Caki2 (cell line): ENCODE results near the gene PTPRM. TPM values are rescaled to one million over a fixed set of nuclear protein-coding genes. Genes with fewer than 3 reads are reported as not detected.

Source experiments
- DNase-seq: peaks from one replicate; pipeline ENCODE4 v3.0.0-alpha.2; 2015; ENCODE audit warnings: low read depth
- in situ Hi-C: cut with HindIII; loops from 2 replicates; pipeline ENCODE4 v1.10.0; 2016; ENCODE audit warnings: low sequenced_read_pairs, low pct_unique_long_range_greater_than_20kb, mixed read lengths
- total RNA-seq: library from RNA; depleted of rRNA; stranded (reverse); fragments of >200 nt; shearing (Covaris generic); gene quantifications from 2 replicates; pipeline ENCODE4 v1.2.3, GENCODE V29; 2014; ENCODE audit warnings: low replicate concordance

Gene PTPRM
- total RNA-seq, 1 experiment from 2014 or later, result 29.1 TPM

DNA sequence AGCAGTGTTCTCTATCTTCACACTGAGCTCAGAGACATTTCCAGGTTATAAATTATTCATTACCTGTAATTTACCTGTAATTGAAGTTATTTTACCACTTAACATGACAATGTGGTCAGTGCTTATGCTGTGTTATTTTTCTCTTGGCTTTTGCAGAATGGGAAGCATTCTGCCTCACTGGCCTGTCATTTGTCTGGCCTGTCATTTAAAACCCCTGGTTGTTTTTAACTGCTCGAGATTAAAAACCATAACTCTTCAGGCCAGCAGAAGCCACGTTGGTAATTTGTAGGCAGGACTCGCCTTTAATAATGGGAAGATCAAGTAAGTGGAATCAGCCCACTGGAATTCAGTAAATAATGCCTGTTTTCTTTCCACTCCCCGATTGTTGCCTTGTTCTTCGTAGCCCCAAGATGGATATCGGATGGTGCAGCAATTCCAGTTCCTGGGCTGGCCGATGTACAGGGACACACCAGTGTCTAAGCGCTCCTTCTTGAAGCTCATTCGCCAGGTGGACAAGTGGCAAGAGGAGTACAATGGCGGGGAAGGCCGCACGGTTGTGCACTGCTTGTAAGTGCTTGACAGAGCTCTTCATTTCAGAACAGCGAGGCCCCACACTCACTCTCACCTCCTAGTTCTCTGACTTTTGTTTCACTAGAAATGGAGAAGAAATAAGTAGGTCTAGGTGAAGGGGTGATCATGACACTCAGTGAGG is 819.7 kb downstream of the PTPRM start:
- in situ Hi-C loops, result no loop called here
- DNase-seq, result no peak

DNA sequence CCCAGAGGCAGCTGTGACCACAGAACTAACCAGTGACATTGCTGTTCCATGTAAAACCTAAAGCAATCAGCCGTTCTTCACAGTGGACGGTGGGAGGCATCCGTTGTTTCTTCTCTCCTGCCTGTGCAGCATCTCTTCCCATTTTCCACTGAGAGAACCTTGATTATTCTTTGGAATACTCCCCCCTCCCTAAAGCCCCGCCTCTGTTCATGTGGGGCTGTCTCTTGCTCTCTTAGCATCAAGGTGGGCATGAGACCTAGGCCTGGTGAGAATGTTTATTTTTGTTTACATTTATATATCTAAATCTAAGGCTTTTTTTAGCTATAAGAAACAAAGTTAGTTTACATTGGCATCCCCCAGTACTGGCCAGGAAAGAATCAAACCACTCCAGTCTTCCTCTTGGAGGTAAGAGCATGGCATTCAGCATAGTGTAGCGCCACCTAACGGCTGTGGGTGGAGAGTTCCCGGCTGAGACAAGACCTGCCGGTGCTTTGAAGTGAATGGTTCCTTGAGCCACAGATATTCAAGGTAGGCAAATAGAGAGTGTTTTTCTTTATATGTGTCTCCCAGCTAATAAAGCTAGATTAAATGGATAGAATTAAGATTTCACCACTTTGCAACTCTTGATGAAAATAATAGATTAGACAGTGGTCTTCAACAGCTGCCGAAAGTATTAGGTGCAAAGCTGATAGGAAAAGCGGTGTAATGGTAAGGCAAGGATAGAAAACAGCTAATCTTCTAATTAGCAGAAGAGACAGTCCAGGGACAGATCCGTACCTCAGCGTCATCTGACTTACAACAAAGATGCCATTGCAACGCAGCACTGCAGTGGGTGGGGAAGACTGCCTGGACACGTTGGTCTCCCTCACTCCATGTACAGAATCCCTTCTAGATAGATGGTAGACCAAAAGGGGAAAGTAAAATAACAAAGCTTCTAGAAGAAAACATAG is 822.5 kb downstream of the PTPRM start:
- DNase-seq, result peak; percentile 32
- in situ Hi-C loops, result no loop called here

- no peak for DNase-seq
- in situ Hi-C loops, result no loop called here
Measured at GRCh38 chr18:8391068-8391467, 824.0 kb downstream of the PTPRM start.

DNA sequence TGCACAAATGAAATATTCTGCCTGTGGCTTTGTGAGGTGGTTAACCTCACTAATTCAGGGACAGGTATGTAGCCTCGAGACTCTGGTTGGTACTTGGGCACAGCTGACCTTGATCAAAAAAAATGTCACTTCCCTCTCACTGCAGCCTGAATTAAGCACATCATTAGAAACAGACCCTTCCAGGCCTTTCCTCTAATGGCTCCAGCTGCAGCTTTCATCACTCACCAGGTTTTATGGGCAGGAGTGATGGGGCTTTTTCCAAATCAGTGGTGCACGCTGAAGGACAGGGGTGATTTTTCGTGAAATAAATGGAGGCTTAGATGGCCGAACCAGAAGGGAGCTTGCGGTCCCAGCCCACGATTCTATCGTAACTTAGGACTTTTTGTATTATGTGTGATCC is 829.1 kb downstream of the PTPRM start:
- DNase-seq, result no peak
- in situ Hi-C loops, result no loop called here

GRCh38 chr18:8397034-8397433 is 829.9 kb downstream of the PTPRM start:
- in situ Hi-C loops, result no loop called here
- no peak for DNase-seq

- no peak for DNase-seq
- in situ Hi-C loops, result no loop called here
Measured at GRCh38 chr18:8399138-8399537, 832.0 kb downstream of the PTPRM start.

DNA sequence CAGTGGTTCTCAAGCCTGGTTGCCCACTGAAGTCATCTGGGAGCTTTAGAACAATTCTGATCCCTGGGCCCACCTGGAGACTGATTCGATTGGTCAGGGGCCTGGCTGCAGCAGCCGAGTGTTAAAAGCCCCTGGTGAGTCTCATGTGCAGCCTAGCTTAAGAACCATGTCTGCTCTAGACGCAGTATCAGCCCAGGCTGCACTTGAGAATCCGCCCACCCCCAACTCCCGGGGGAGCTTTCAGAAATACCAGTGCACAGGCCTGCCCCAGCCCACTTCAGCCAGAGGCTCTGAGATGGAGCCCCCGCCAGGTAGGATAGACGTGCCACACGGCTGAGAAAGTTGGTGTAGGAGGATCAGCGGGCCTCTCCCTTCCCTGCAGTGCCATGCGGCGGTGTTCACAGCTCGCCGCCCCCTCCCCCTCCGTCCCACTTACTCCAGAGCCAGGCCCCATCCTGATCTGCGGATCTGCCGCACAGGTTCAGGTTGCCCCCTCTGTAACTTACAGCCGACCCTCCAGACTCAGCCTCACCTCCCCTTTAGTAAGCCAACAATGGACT is 833.2 kb downstream of the PTPRM start:
- in situ Hi-C loops, result no loop called here
- no peak for DNase-seq

DNA sequence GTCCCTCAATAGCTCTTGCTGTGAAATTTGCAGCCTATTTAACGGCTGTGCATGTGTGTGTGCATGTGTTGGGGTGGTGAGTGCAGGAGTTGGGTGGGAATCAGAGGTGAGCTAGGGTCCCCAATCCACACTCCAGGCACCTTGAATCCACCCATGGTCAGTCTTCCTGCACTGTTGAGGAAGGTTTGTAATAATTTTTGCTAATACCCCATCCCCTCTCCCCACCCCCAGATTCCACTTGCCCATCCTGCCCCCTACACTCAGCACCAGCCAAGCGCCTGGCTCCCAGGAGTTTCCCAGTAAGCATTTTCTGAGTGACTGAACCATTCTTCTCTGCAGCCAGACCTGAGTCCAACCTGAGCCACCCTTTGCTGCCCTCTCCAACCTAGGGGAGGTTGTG is 833.7 kb downstream of the PTPRM start:
- in situ Hi-C loops, result no loop called here

DNA sequence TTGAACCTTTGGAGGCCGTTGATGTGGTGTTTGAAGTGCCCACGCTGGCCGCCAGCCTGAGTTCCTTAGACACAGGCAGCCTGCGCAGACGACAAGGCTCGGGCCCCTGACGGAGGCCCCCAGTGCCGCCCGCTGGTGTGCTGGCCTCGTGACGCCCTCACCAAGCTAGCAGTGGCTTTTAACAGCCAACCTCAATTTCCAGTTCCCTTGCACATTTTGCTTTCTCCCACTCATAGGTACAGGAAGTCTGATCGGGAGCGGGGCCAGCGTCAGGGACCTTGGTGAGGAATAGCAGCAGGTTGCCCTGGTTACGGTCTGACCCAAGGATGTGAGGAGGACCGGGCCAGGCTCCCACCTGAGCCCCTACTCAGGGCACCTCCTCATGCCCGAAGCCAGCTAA is 834.5 kb downstream of the PTPRM start:
- in situ Hi-C loops, result no loop called here
- no peak for DNase-seq

More for the DNA sequence above, 833.7 kb downstream of the PTPRM start:
- no peak for DNase-seq

- no peak for DNase-seq
- in situ Hi-C loops, result no loop called here
Measured at GRCh38 chr18:8402237-8402636, 835.1 kb downstream of the PTPRM start.

DNA sequence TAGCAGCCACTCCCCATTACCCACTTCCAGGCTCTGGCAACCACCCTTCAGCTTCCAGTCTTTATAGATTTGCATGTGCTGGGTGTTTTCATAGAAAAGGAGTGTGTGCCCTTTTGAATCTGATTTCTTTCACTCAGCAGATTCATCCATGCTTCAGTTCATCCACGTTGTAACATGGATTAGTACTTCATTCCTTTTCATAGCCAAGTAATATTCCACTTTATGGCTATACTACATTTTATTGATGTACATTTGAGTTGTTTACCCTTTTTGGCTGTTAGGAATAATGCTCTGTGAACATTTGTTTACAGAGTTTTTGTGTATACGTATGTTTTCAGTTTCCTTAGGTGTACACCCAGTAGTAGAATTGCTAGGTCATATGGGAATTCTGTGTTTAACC is 836.6 kb downstream of the PTPRM start:
- in situ Hi-C loops, result no loop called here
- no peak for DNase-seq

DNA sequence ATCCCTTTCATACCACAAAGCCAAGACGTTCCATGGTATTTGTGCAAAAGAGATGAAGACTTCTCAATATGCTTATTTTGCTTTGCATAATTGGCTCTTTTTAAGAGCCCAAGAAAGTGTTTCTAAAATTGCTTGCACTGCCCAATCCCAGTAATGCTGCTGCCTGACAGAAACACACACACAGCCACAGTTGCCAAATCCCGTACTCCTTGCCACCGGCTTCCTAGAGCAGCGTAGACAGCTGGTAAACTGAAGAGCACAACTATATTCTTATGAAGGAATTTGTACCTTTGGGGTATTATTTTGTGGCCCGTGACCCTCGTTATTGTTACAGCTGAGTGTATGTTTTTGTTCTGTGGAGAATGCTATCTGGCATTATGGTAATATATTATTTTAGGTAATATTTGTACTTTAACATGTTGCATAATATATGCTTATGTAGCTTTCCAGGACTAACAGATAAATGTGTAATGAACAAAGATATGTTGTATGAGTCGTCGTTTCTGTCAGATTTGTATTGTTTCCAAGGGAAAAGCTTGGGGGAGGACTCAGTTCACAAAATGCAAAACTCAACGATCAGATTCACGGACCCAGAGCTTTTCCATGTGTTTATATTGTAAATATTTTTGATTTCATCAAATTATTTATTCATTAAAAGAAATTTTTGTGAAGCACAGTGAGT is 839.2 kb downstream of the PTPRM start:
- in situ Hi-C loops, result no loop called here
- DNase-seq, result no peak

DNA sequence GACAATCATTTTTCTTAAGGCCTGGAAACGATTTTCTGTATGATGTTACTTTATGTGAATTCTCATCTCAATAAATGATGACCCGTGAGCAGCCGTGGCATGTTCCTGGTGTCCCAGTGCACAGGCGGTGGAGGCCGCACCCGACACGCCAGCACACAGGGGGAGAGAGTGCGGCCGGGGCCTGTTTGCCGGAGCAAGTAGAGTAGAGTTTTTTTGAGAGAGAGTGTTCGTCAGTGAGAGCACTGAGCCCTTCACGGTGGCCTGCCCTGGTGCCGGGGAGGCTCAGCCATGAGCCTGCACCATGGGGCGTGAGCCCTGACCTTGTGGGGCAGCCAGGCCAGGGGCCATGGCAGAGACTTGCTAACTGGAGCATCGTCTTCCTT is 839.7 kb downstream of the PTPRM start:
- DNase-seq, result no peak

DNA sequence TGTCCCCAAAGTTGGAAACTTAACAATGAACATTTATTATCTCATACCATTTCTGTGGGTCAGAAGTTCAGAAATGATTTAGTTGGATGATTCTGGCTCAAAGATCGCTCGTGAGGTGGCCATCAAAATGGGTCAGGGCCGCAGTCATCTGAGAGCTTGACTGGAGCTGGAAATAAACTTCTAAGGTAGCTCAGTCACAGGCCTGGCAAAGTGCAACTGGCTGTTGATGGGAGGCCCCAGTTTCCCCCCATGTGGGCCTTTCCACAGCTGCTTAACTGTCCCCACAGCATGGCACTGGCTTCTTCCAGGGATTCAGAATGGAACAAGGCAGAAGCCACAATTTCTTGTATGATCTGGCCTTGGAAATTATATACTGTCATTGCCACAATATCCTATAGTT is 842.0 kb downstream of the PTPRM start:
- in situ Hi-C loops, result no loop called here

More for the DNA sequence above, 839.7 kb downstream of the PTPRM start:
- in situ Hi-C loops, result no loop called here

GRCh38 chr18:8411492-8411891 is 844.4 kb downstream of the PTPRM start:
- in situ Hi-C loops, result no loop called here
- no peak for DNase-seq

More for the DNA sequence above, 842.0 kb downstream of the PTPRM start:
- DNase-seq, result no peak

DNA sequence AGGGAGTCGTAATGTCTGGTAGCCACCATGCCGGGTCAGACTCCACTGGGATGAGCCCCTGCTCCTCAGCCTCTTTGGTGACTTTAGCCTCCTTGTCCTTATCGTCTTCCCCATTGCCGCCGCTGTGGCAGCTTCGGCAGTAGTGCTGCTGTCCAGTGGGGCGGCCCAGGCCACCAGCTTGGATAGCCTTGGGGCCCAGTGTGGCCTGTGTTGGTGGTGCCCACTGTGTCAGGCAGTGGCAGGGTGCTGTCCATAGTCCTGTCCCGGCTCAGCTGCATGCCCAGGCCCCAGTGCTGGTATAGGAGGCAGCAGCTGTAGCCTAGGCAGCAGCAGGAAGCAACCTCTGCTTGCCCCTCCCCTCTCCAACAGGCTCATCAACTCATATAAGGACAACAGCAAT is 845.0 kb downstream of the PTPRM start:
- DNase-seq, result no peak
- in situ Hi-C loops, result no loop called here

GRCh38 chr18:8413189-8413588 is 846.1 kb downstream of the PTPRM start:
- DNase-seq, result no peak
- in situ Hi-C loops, result no loop called here

DNA sequence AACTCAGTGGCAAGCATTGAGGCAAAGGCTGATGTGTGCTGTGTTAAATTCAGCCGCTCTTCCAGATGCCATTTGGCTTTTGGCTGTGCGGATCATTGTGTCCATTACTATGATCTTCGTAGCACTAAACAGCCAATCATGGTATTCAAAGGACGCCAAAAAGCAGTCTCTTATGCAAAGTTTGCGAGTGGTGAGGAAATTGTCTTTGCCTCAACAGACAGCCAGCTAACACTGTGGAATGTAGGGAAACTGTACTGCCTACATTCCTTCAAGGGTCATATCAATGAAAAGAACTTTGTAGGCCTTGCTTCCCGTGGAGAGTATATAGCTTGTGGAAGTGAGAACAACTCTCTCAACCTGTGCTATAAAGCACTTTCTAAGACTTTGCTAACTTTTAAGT is 846.6 kb downstream of the PTPRM start:
- in situ Hi-C loops, result no loop called here
- DNase-seq, result no peak
